PC-9 (cell line): ENCODE results near the gene APOL2.

ENCODE experiments used
- CTCF ChIP-seq: fragments of 200-600 bp; sonication (generic); conservative IDR thresholded peaks from 2 replicates; pipeline ENCODE4 v1.6.1; 2017; ENCODE audit warnings: mixed run types, antibody characterized with exemption, mild to moderate bottlenecking, moderate library complexity
- EZH2 ChIP-seq: fragments of 200-600 bp; sonication (generic); IDR thresholded peaks from 2 replicates; pipeline ENCODE4 v1.8.0; 2017; ENCODE audit warnings: antibody characterized with exemption, low read depth

GRCh38 chr22:36218648-36219193 is 20.6 kb downstream of the APOL2 start:
- TF ChIP-seq CTCF (no peak), EZH2 (no peak)
